CD4-positive, alpha-beta T cell treated with Interleukin-2 at 100 ng/mL for 4 hours (primary cell): Measurements from ENCODE around the gene GSTCD.

Source experiments
- DNase-seq: peaks from one replicate; pipeline ENCODE4 v3.0.0-alpha.2; 2020; ENCODE audit warnings: low spot score

GSTCD gene

GRCh38 chr4:105894660-105895582 is 186.3 kb downstream of the GSTCD start, which contains the start of gene NPNT:
Gene NPNT (plus strand): TSS chr4:105895471. CDS start chr4:105895653, 182 bp downstream.
- no peak for DNase-seq

- no peak for DNase-seq
Measured at GRCh38 chr4:105895583-105896460, 187.2 kb downstream of the GSTCD start.

- DNase-seq, result no peak
Measured at GRCh38 chr4:105896461-105896942, 187.9 kb downstream of the GSTCD start.
